Activated T-cell treated with anti-CD3 and anti-CD28 coated beads, Interleukin-2, amount 50 U/mL, for 4 hours (primary cell): ENCODE data around the gene USP15. TPM values are rescaled to one million over a fixed set of nuclear protein-coding genes. Genes with fewer than 3 reads are reported as not detected.

Experiments used
- ATAC-seq, 2 donors: fragments of 200-7000 bp; cut with Tn5 transposase; one replicate each; pipeline ENCODE4 v1.10.0; 2021
- DNase-seq: peaks from one replicate; pipeline ENCODE4 v3.0.0-alpha.2; 2020
- H3K27me3 Mint-ChIP-seq: one replicate; pipeline ENCODE4 v1.8.0; 2021; ENCODE audit warnings: low read depth, mixed read lengths
- H3K36me3 Mint-ChIP-seq: one replicate; pipeline ENCODE4 v1.8.0; 2022; ENCODE audit warnings: mixed read lengths; ENCODE audit not compliant: insufficient read depth
- H3K4me1 Mint-ChIP-seq: one replicate; pipeline ENCODE4 v1.8.0; 2021; ENCODE audit warnings: low read depth, mixed read lengths
- H3K4me3 Mint-ChIP-seq: one replicate; pipeline ENCODE4 v1.8.0; 2021; ENCODE audit warnings: mild to moderate bottlenecking, moderate library complexity, mixed read lengths
- H3K9me3 Mint-ChIP-seq: one replicate; pipeline ENCODE4 v1.8.0; 2021; ENCODE audit warnings: mixed read lengths
- total RNA-seq, 3 donors: library from RNA; stranded (reverse); gene quantifications; one replicate each; pipeline ENCODE4 v1.2.1, GENCODE V29; 2021

Gene USP15
- total RNA-seq, 3 donors from 2014 or later = 82.0 to 98.2 (median 94.3) TPM

- Mint-ChIP-seq H3K9me3 (no peaks in the 10 kb centered on the region), H3K36me3 (peaks cover 52% of the 10 kb centered on the region), H3K27me3 (no peaks in the 10 kb centered on the region), H3K4me3 (no peak overlapping the region), H3K4me1 (peaks cover 59% of the 10 kb centered on the region)
- DNase-seq (no peak), ATAC-seq (no peak)
Measured at GRCh38 chr12:62370189-62370588, 110.0 kb downstream of the USP15 start.

DNA sequence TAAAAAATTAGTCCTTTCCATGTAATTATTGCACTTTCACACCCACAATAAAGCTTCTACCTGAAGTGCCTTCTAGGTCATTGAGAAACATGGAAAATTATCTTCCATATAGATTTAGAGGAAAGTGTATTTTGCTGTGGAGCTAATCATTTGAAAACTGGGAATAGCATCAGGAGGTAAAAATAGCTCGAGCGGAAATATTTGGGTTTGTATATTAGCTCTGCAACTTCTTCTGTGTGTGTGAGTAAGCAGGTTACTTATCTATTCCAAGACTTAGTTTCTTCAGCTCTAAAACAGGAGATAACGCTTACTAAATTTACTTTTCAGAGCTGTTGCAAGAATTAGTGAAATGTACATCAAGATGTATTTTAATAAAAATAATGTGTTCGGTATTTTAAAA, 111.5 kb downstream of the USP15 start:
- ATAC-seq (no peak), DNase-seq (no peak)
- H3K4me1 Mint-ChIP-seq = peaks cover 48% of the 10 kb centered on the region
- no peaks in the 10 kb centered on the region for H3K27me3 Mint-ChIP-seq
- no peaks in the 10 kb centered on the region for H3K9me3 Mint-ChIP-seq
- peaks cover 43% of the 10 kb centered on the region for H3K36me3 Mint-ChIP-seq
- H3K4me3 Mint-ChIP-seq = no peak overlapping the region

DNA sequence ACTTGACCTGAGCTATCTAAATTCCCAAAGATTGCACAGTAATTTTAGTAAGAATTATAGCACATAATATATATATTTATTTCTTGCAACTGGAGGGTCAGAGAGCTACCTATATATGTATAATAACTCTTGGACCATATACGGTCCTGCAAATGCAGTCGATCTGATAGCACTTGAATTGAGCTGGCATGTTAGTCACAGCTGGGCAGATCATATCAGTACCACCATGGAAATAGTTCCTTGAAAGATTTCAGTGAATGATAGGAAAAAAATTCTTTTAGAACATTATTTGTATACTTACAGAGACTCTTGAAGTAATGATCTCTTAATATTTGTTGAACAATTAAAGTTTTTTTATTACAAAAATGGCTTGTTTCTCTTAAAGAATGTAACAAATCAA, 111.9 kb downstream of the USP15 start:
- H3K9me3 Mint-ChIP-seq = no peaks in the 10 kb centered on the region
- H3K36me3 Mint-ChIP-seq = peaks cover 41% of the 10 kb centered on the region
- DNase-seq (no peak), ATAC-seq (no peak)
- no peaks in the 10 kb centered on the region for H3K27me3 Mint-ChIP-seq
- no peak overlapping the region for H3K4me3 Mint-ChIP-seq
- peaks cover 44% of the 10 kb centered on the region for H3K4me1 Mint-ChIP-seq

DNA sequence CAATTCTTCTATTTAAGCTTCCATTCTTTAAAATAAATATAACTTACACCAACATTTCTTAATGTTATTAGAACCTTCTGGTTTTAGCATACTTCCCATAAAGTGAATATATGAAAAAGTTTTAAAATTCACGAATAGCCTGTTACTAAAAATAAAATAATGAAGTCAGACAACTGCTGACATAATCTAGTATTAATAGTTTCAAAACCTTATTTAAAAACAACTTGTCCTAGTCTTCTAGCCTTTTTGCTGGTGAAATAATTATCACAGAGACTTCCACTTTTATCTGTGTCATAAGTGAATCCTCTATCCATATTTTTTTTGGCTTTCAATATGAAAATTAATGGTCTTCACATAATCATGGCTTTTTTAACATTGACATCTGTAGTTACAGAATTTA, 112.6 kb downstream of the USP15 start:
- H3K27me3 Mint-ChIP-seq = no peaks in the 10 kb centered on the region
- no peaks in the 10 kb centered on the region for H3K9me3 Mint-ChIP-seq
- peaks cover 38% of the 10 kb centered on the region for H3K4me1 Mint-ChIP-seq
- H3K36me3 Mint-ChIP-seq = peaks cover 36% of the 10 kb centered on the region
- DNase-seq (no peak), ATAC-seq (no peak)
- no peak overlapping the region for H3K4me3 Mint-ChIP-seq

GRCh38 chr12:62375603-62376002, 115.4 kb downstream of the USP15 start:
- Mint-ChIP-seq H3K27me3 (no peaks in the 10 kb centered on the region), H3K4me3 (no peak overlapping the region), H3K9me3 (no peaks in the 10 kb centered on the region), H3K4me1 (peaks cover 34% of the 10 kb centered on the region), H3K36me3 (peaks cover 19% of the 10 kb centered on the region)
- ATAC-seq (no peak), DNase-seq (no peak)

DNA sequence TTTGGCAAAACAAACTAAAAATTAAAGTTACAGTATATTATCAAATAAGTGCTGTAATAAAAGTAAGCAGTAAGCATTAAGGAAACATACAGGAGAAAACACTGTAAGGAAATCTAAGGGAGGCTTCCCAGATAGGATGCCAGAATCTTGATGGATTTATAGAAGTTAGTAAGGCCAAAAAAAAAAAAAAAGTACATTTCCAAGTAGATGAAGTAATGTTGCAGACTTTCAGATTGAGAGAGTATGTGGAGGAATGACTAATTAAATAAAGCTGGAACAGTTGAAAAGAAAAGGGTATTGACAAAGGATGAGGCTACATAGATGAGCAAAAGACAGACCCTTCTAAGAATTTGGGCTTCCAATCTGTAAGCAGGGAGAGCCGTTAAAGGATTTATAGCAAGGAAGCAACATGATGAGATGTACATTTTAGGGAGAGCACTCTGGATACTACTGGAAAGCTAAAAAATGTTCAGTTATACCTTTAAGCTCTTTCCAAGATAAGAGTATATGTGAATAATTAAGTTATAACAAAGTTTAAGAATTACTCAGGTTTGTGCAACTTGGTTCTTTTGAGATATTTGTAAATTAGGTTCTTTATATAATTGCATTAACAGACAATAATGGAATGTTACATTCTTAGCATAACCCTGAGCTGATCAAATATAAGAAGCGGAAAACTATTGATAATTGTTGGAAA, 119.0 kb downstream of the USP15 start:
- Mint-ChIP-seq H3K27me3 (no peaks in the 10 kb centered on the region), H3K4me3 (no peak overlapping the region), H3K36me3 (peaks cover 14% of the 10 kb centered on the region), H3K9me3 (no peaks in the 10 kb centered on the region), H3K4me1 (peaks cover 22% of the 10 kb centered on the region)
- no peak for DNase-seq
- no peak for ATAC-seq

DNA sequence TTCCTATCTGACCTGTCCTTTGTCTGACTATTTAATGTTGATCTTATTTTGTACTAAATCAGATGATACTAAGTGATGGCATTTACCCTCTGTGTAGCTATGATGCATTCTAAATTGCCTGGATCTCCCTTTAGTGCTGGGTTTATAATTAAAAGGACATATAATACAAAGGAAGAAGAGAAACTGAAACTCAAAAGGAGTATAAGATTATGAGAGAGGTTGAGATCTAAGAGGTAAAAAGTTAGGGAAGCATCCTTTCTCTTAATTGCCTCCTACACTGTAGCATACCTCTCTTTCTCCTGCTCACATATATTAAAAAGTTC, 119.5 kb downstream of the USP15 start:
- DNase-seq = no peak
- no peaks in the 10 kb centered on the region for H3K27me3 Mint-ChIP-seq

DNA sequence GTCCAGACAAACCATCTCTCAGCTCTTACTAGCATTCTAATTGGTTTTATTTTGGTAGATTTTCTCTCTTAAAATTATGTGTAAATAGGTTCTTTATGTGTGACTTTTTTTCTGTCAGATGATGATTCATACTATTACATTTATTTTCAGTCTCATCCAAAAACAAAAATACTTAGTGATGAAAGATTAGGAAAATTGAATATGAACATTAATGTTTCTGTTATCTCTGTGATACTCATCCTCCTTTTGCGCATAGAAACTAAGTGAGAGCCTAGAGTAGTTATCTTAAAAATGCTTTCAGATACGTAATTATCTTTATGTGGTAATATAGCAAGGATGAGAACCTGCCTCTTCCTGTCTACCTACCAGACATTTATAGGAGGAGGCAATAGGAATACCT, 122.3 kb downstream of the USP15 start:
- H3K9me3 Mint-ChIP-seq = no peaks in the 10 kb centered on the region
- H3K4me1 Mint-ChIP-seq = peaks cover 12% of the 10 kb centered on the region
- ATAC-seq = no peak
- H3K27me3 Mint-ChIP-seq = no peaks in the 10 kb centered on the region
- DNase-seq = no peak
- peaks cover 17% of the 10 kb centered on the region for H3K36me3 Mint-ChIP-seq
- H3K4me3 Mint-ChIP-seq = no peak overlapping the region

More for the DNA sequence above, 119.5 kb downstream of the USP15 start:
- Mint-ChIP-seq H3K36me3 (peaks cover 14% of the 10 kb centered on the region), H3K9me3 (no peaks in the 10 kb centered on the region), H3K4me1 (peaks cover 18% of the 10 kb centered on the region), H3K4me3 (no peak overlapping the region)
- no peak for ATAC-seq

- DNase-seq (no peak), ATAC-seq (no peak)
- H3K9me3 Mint-ChIP-seq = no peaks in the 10 kb centered on the region
- H3K4me1 Mint-ChIP-seq = no peaks in the 10 kb centered on the region
- H3K36me3 Mint-ChIP-seq = peaks cover 34% of the 10 kb centered on the region
- H3K27me3 Mint-ChIP-seq = no peaks in the 10 kb centered on the region
- H3K4me3 Mint-ChIP-seq = no peak overlapping the region
Measured at GRCh38 chr12:62396750-62397149, 136.5 kb downstream of the USP15 start.

DNA sequence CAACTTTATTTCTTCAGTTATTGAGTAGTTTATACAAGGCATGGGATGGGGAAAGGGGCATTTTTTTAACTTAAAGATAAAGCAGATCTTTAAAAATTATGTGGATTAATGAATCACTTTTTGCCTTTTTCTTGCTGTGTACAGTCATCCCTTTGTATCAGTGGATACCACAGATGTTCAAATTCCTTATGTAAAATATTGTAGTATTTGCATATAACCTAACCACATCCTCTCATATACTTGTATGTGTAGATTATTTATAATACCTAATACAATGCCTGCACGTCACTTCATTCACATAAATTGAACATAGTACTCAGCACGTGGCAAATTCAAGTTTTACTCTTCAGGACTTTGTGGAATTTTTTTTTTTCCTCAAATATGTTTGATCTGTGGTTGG, 139.9 kb downstream of the USP15 start:
- no peak for ATAC-seq
- H3K36me3 Mint-ChIP-seq = peaks cover 48% of the 10 kb centered on the region

GRCh38 chr12:62401631-62402030, 141.4 kb downstream of the USP15 start:
- Mint-ChIP-seq H3K27me3 (no peaks in the 10 kb centered on the region), H3K4me3 (no peak overlapping the region), H3K36me3 (peaks cover 44% of the 10 kb centered on the region), H3K4me1 (peaks cover 2% of the 10 kb centered on the region), H3K9me3 (no peaks in the 10 kb centered on the region)
- ATAC-seq (no peak), DNase-seq (no peak)

More for the DNA sequence above, 139.9 kb downstream of the USP15 start:
- DNase-seq = no peak
- Mint-ChIP-seq H3K27me3 (no peaks in the 10 kb centered on the region), H3K9me3 (no peaks in the 10 kb centered on the region), H3K4me3 (no peak overlapping the region), H3K4me1 (peaks cover 2% of the 10 kb centered on the region)

DNA sequence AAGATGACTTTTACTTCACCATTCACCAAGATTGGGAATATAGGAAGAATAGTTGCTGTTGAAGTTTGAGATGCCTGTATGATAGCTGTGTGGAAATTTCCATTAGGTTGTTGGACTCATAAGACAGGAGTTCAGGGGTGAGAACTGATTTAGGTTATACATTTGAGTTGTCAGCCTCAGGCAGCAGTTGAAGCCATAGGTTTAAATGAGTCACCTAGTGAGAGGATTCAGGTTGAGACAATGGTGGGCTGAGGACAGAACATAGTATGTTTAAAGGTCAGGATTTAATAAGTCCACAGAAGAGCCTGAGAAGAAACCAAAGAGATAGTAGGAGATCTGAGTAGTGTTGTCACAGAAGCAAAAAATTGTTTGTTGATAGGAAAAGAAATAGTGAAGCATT, 142.8 kb downstream of the USP15 start:
- no peaks in the 10 kb centered on the region for H3K9me3 Mint-ChIP-seq
- no peak overlapping the region for H3K4me3 Mint-ChIP-seq
- no peak for ATAC-seq
- H3K36me3 Mint-ChIP-seq = peaks cover 42% of the 10 kb centered on the region
- H3K4me1 Mint-ChIP-seq = peaks cover 2% of the 10 kb centered on the region
- DNase-seq = no peak
- H3K27me3 Mint-ChIP-seq = no peaks in the 10 kb centered on the region

DNA sequence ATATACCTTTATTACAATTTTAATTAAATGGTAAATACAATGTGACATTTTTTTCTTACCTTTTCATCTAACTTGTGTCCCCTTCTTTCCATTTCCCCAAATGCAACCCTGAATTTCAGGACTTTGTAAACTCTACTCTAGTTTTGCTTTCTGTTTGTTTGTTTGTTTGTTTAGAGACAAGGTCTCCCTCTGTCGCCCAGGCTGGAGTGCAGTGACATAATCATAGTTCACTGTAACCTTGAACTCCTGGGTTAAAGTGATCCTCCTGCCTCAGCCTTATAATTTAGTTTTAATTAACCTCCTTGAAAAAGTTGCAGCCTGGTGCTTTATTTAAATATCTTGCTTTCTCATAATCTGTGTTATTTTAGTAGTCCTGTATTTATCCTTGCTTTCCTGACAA, 147.4 kb downstream of the USP15 start:
- H3K4me1 Mint-ChIP-seq = no peaks in the 10 kb centered on the region
- ATAC-seq (no peak), DNase-seq (no peak)
- no peaks in the 10 kb centered on the region for H3K27me3 Mint-ChIP-seq
- peaks cover 27% of the 10 kb centered on the region for H3K36me3 Mint-ChIP-seq
- no peaks in the 10 kb centered on the region for H3K9me3 Mint-ChIP-seq
- no peak overlapping the region for H3K4me3 Mint-ChIP-seq

GRCh38 chr12:62409068-62409467, 148.9 kb downstream of the USP15 start:
- DNase-seq (no peak), ATAC-seq (no peak)
- Mint-ChIP-seq H3K9me3 (no peaks in the 10 kb centered on the region), H3K27me3 (no peaks in the 10 kb centered on the region), H3K4me3 (no peak overlapping the region), H3K4me1 (no peaks in the 10 kb centered on the region), H3K36me3 (peaks cover 16% of the 10 kb centered on the region)

DNA sequence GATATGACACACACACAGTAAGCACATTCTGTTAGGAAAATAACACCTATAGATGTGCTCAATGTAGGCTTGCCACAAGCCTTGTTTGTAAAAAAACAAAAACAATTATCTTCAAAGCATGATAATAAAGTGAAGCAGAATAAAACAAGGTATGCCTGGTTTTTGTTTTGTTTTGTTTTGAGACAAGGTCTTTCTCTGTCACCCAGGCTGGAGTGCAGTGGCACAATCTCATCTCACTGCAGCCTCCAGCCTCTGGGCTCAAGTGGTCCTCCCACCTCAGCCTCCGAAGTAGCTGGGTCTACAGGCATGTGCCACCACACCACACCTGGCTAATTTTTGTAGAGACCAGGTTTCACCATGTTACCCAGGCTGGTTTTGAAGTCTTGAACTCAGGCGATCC, 154.0 kb downstream of the USP15 start:
- no peak overlapping the region for H3K4me3 Mint-ChIP-seq
- H3K27me3 Mint-ChIP-seq = no peaks in the 10 kb centered on the region
- ATAC-seq (no peak), DNase-seq (no peak)
- peaks cover 2% of the 10 kb centered on the region for H3K4me1 Mint-ChIP-seq
- H3K9me3 Mint-ChIP-seq = peaks cover 11% of the 10 kb centered on the region
- peaks cover 4% of the 10 kb centered on the region for H3K36me3 Mint-ChIP-seq

DNA sequence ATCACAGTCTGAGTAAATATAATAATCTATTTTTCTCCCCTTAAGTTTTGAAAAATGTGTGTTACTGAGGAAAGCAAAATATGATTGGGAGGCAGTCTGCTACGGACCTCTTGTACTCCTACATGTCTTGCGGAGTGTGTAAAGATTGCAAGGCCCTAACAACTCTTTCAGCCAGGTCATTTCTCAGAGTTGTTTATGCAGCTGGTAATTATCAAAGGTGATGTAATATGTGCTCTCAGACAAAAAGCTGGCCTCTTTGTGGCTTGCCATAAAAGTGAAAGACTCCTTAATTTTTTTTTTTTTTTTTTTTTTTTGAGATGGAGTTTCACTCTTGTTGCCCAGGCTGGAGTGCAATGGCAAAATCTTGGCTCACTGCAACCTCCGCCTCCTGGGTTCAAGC, 165.9 kb downstream of the USP15 start:
- DNase-seq (no peak), ATAC-seq (no peak)
- H3K9me3 Mint-ChIP-seq = peaks cover 37% of the 10 kb centered on the region
- H3K27me3 Mint-ChIP-seq = peaks cover 4% of the 10 kb centered on the region
- no peaks in the 10 kb centered on the region for H3K4me1 Mint-ChIP-seq
- peaks cover 1% of the 10 kb centered on the region for H3K36me3 Mint-ChIP-seq
- no peak overlapping the region for H3K4me3 Mint-ChIP-seq
